Smooth muscle cell (in vitro differentiated cells): ENCODE results near the gene CDK5R1. TPM values are rescaled to one million over a fixed set of nuclear protein-coding genes. Genes with fewer than 3 reads are reported as not detected.

Source experiments
- polyA plus RNA-seq: library from polyadenylated mRNA; unstranded; fragments of >200 nt; fragmentation: Nextera tagmentation; extraction: Ambion mirVana; gene quantifications from 2 replicates; pipeline ENCODE4 v1.2.1, GENCODE V29; 2016
- small RNA-seq: library from RNA; depleted of rRNA; stranded (forward); fragments of <200 nt; gene quantifications from one replicate; pipeline ENCODE3, GENCODE V24; 2014
- total RNA-seq: library from RNA; depleted of rRNA; stranded (reverse); fragments of >200 nt; gene quantifications from 2 replicates; pipeline ENCODE4 v1.2.3, GENCODE V29; 2014

CDK5R1 gene
- total and polyA plus RNA-seq, 2 experiments from 2014 or later, result 2.3 to 3.1 TPM

Small RNA genes lying within 50 kb of the gene (small RNA-seq; reads per million reads assigned to genes)
- gene RF00019, result not detected

Other genes with a start within 250 kb of the CDK5R1 start
- not detected in 2 replicates for gene RHBDL3, start 221.2 kb upstream of the CDK5R1 start, total RNA-seq
- gene RHBDL3, start 221.2 kb upstream of the CDK5R1 start, polyA plus RNA-seq, result 0.11 TPM in 1 of 2 replicates, not detected in the other
- 15.2 and 19.0 TPM in 2 replicates for gene C17orf75, start 144.8 kb upstream of the CDK5R1 start, total RNA-seq
- gene C17orf75, start 144.8 kb upstream of the CDK5R1 start, polyA plus RNA-seq, result 10.2 and 15.1 TPM in 2 replicates
- 158 and 196 TPM in 2 replicates for gene ZNF207, start 136.8 kb upstream of the CDK5R1 start, total RNA-seq
- gene ZNF207, start 136.8 kb upstream of the CDK5R1 start, polyA plus RNA-seq, result 84.3 and 104 TPM in 2 replicates
- gene PSMD11, start 42.5 kb upstream of the CDK5R1 start, total RNA-seq, result 46.9 and 70.0 TPM in 2 replicates
- 150 and 184 TPM in 2 replicates for gene PSMD11, start 42.5 kb upstream of the CDK5R1 start, polyA plus RNA-seq